ENCODE measurements around the gene WNT6.
A peak's percentile ranks its signal among the peaks of the same experiment; 100 is the strongest.

The WNT6 gene

DNA sequence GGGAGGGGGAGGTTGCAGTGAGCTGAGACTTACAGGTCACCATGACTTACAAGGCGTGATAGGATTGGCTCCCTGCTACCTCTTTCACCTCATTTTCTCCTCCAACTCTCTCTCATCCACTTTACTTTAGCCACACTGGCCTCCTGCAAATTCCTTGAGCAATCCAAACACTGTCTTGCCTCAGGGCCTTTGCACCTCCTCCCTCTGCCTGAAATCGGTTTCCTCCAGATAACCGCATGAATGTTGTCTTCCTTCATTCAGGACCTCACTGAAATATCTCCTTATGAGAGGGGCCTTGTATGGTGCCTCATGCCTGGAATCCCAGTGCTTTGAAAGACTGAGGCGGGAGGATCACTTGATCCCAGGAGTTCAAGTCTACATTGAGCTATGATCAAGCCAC lies 42.8 kb downstream of the WNT6 start:
- TF ChIP-seq, protein P1, sequence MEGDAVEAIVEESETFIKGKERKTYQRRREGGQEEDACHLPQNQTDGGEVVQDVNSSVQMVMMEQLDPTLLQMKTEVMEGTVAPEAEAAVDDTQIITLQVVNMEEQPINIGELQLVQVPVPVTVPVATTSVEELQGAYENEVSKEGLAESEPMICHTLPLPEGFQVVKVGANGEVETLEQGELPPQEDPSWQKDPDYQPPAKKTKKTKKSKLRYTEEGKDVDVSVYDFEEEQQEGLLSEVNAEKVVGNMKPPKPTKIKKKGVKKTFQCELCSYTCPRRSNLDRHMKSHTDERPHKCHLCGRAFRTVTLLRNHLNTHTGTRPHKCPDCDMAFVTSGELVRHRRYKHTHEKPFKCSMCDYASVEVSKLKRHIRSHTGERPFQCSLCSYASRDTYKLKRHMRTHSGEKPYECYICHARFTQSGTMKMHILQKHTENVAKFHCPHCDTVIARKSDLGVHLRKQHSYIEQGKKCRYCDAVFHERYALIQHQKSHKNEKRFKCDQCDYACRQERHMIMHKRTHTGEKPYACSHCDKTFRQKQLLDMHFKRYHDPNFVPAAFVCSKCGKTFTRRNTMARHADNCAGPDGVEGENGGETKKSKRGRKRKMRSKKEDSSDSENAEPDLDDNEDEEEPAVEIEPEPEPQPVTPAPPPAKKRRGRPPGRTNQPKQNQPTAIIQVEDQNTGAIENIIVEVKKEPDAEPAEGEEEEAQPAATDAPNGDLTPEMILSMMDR (IDR thresholded peaks at IDR 0.05; ENCODE audit: low read depth, low read length): no peak
- no peak for DNase-seq (ENCODE audit: low read depth, low spot score)
- in situ Hi-C loops (cut with HindIII; ENCODE audit: low sequenced_read_pairs): no loop called here
- H3K4me3 ChIP-seq (ENCODE audit: low read depth, low read length): no peak overlapping the region

DNA sequence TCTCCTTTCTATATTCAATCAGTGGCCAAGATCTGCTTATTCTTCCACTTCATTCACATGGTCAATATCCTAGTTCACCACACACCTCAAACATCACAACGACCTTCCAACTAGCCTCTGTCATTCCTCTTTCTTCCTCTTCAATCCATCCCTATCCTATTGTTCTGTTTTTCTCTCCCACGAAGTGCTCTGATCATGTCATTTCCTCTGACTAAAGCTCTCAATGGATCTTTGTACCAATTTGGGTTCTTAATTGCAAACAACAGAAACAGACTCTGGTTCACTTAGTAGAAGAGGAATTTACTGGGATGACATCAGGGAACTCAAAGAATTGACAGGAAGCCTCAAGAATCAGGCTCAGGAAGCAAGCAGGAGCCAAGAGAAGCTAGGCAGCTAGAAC lies 44.6 kb downstream of the WNT6 start:
- TF ChIP-seq, protein P1 (IDR thresholded peaks at IDR 0.05; ENCODE audit: low read depth, low read length): no peak
- no peak for DNase-seq (ENCODE audit: low read depth, low spot score)
- no peak overlapping the region for H3K4me3 ChIP-seq (ENCODE audit: low read depth, low read length)
- in situ Hi-C loops (cut with HindIII; ENCODE audit: low sequenced_read_pairs): no loop called here

DNA sequence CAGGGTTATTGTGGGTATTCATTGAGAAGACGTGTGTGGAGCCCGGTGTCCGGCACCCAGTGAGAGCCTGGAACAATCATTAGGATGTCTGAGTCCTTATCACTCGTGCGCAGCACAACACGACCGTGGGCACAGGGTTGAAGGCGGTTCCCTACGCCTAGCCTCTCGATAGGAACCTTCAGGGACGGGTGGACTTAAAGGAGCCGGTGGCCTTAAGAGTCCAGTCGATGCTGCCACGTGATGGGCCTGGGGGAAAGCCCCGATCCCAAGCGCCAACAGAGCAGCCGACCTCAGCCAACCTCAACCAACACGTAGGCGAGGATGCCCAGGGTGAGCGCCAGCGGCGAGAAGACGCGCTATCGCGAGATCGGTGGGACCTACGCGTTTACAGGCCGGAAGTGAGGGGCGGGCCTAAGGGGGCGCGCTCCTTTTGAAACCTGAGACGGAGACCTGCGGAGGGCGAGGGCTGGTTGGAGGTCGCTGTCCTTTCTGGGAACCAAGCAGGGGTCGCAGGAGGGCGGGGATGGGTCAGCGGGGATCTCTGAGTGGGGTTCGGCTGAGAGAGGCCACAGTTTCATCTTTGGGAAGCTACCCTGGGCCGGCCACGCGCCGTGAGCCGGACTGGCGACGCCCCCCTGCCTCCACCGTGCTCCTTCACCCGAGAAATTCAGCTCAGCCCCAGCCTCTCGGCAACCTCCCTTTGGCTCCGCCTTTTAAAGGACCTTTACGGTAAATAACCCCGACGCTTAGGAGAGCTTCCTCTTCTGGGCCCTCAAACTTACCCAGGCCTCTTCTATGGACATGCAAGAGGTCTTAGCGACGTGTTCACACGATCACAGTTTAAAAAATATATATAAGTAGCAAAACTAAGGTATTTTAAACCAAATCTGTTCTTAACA lies 49.4 kb downstream of the WNT6 start:
- in situ Hi-C loops (cut with HindIII; ENCODE audit: low sequenced_read_pairs): no loop called here
- DNase-seq (ENCODE audit: low read depth, low spot score): peak; percentile 77
- TF ChIP-seq, protein P1 (IDR thresholded peaks at IDR 0.05; ENCODE audit: low read depth, low read length): no peak
- peak overlapping the region; percentile 48 for H3K4me3 ChIP-seq (ENCODE audit: low read depth, low read length)

DNA sequence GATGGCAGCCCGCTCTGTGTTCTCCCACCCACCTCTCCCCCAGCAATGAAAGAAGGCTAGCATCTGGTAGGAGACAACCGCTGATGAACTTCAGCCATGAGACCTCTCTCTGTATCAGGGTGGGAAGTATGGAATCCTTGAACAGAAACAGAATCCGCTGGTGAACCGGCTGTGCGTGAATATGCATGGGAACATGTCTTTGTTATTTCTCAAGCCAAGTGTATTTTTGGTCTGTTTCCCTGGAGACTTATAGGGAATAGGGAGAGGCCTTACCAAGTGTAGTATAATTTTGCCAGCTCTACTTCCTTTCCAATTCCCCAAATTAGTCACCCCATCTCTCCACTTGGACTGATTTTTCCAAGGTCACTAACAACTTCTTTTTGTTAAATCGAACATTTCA lies 51.1 kb downstream of the WNT6 start:
- no peak overlapping the region for H3K4me3 ChIP-seq (ENCODE audit: low read depth, low read length)
- TF ChIP-seq, protein P1 (IDR thresholded peaks at IDR 0.05; ENCODE audit: low read depth, low read length): no peak
- in situ Hi-C loops (cut with HindIII; ENCODE audit: low sequenced_read_pairs): no loop called here
- no peak for DNase-seq (ENCODE audit: low read depth, low spot score)

DNA sequence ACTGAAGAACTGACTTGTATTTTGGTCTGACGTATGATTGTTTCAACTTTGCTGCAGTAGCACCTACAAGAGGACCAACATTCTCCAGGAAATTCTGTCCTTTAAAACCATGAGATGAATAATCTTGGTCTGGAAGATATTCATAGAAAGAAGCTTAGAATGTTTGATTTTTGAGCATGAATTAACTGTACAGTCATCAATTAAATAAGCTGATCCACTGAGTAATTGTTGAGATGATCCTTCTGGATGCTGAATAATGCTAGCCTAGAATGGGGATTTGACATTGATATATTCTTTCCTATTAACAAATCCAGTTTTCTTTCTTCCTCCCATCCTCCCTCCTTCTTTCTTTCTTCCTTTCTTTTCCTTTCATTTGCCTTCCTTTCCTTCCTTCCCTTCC lies 60.9 kb downstream of the WNT6 start:
- in situ Hi-C loops (cut with HindIII; ENCODE audit: low sequenced_read_pairs): no loop called here
- H3K4me3 ChIP-seq (ENCODE audit: low read depth, low read length): no peak overlapping the region
- no peak for DNase-seq (ENCODE audit: low read depth, low spot score)
- TF ChIP-seq, protein P1 (IDR thresholded peaks at IDR 0.05; ENCODE audit: low read depth, low read length): no peak

All from astrocyte of the spinal cord (primary cell).